ENCODE results near the gene CLECL1.
"Not testable (repeated sequence)": the region's sequence is repeated elsewhere in the genome, so short reads cannot be mapped to it uniquely, and the experiment has no call there.

CLECL1 gene

DNA sequence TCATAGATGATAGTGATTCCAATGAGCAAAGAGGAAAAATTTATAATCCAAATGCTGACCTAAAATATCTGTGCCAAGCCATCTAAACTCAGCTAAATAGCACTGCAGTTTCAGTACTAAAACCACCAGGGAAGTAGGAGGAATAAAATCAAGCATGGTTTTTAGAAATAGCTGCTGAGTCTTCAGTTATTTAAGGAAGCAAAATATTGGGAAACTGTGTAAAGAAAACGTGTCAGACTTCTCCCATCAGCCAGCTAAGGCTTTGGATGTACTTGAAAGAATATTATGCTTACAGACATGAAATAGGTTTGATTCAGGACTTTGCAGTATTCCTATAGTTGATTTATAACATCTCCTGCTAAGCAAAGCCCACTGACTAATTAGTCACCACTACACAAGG is 38.7 kb downstream of the CLECL1 start:
- no peak for DNase-seq

DNA sequence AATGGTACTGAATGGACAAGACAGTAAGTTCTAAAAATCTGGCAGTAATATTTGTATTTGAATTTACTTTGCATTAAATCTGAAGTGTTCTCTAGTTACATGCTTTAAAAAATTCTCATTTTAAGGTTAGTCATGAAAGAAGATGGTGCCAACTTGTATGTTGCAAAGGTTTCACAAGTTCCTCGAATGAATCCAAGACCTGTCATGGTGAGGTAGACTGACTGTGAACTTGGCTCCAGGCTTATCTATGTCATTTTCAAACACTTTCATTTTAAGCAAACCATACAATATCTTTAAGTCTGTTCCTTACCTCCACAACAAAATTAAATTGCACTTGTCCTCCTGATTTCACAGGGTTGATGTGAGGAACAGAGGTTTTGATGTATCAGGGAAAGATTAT is 40.0 kb downstream of the CLECL1 start:
- DNase-seq = no peak

DNA sequence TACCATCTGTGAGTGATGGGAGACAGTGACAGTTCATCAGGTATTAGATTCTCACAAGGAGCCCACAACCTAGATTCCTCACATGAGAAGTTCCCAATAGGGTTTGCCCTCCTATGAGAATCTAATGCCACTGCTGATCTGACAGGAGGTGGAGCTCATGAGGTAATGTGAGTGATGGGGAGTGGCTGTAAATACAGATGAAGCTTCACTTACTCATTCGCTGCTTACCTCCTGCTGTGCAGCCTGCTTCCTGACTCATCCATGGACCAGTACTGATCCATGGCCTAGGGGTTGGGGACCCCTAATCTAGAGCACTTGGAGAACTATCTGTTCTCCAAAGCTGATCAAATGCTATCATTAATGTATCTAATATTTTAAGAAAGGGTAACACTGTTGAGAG is 45.7 kb downstream of the CLECL1 start:
- no peak for DNase-seq

DNA sequence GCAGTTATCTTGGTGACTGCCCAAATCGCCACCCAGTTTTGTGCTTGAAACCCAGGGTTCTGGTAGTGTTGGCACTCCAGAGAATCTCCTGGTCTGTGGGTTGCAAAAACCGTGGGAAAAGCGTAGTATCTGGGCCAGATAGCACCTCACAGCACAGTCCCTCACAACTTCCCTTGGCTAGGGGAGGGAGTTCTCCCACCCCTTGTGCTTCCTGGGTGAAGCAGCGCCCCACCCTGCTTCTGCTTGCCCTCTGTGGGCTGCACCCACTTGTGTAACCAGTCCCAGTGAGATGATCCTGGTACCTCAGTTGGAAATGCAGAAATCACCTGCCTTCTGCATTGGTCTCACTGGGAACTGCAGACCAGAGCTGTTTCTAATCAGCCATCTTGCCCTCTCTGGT is 47.0 kb downstream of the CLECL1 start:
- DNase-seq = no peak

DNA sequence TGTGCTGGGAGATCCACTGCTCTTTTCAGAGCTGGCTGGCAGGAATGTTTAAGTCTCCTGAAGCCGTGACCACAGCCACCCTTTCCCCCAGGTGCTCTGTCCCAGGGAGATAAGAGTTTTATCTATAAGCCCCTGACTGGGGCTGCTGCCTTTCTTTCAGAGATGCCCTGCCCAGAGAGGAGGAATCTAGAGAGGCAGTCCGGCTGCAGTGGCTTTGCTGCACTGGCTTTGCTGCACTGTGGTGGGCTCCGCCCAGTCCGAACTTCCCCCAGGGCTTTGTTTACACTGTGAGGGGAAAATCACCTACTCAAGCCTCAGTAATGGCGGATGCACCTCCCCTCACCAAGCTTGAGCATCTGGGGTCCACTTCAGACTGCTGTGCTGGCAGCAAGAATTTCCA is 47.5 kb downstream of the CLECL1 start:
- DNase-seq = not testable (repeated sequence)

DNA sequence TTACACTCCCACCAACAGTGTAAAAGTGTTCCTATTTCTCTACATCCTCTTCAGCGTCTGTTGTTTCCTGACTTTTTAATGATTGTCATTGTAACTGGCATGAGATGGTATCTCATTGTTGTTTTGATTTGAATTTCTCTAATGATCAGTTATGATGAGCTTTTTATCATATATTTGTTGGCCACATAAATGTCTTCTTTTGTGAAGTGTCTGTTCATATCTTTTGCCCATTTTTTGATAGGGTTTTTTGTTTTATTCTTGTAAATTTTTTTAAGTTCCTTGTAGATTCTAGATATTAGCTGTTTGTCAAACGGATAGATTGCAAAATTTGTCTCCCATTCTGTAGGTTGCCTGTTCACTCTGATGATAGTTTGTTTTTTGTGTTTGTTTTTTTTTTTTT is 49.9 kb downstream of the CLECL1 start:
- not testable (repeated sequence) for DNase-seq

DNA sequence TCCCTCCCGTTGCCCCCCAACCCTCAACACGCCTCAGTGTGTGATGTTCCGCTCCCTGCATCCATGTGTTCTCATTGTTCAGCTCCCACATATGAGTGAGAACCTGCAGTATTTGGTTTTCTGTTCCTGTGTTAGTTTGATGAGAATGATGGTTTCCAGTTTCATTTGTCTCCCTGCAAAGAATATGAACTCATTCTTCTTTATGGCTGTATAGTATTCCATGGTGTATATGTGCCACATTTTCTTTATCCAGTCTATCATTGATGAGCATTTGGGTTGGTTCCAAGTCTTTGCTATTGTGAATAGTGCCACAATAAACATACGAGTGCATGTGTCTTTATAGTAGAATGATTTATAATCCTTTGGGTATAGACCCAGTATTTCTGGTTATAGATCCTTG is 50.4 kb downstream of the CLECL1 start:
- not testable (repeated sequence) for DNase-seq

DNA sequence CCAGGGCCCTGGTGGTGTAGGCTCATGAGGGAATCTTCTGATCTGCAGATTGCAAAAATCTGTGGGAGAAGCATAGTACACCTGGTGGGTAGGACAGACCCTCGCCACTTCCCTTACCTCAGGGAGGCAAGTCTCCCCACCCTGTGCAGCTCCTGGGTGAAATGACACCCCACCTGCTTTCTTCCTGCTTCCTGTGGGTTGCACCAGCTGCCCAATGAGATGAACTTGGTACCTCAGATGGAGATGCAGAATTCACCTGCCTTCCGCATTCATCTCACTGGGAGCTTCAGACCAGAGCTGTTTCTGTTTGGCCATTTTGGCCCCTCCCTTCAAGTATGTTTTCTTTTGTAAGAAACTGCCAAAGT is 58.7 kb downstream of the CLECL1 start:
- no peak for DNase-seq

DNA sequence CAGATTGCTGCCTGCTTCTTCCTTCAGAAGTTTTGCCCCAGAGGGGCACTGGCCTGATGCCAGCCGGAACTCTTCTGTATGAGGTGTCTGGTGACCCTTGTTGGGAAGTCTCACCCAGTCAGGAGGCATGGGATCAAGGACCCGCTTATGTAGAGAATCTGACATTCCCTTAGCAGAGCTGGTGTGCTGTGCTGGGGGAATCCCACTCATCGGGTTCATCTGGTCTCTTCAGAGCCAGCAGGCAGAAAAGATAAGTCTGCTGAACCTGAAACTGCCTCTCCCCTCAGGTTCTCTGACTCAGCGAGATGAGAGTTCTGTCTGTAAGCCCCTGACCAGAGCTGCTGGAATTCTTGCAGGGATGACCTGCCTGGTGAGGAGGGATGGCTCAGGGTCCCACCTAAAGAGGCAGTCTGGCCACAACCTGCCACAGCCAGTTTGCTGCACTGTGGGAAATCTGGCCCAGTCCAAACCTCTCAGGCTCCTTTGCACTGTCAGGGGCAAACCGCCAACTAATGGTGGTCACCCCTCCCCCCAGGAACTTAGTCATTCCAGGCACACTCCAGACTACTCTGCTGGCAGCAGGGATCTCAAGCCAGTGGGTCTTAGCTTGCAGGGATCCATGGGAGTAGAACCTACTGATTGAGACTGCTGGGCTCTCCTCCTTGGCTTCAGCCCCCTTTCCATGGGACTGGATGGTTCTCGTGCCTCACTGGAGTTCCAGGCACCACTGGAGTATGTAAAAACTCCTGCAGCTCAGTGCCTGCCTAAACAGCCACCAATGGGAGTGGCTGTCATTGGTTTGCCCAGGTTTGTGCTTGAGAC is 59.3 kb downstream of the CLECL1 start:
- no peak for DNase-seq
